K562 (cell line): Measurements from ENCODE around the gene NECAB2. TPM values are rescaled to one million over a fixed set of nuclear protein-coding genes. Genes with fewer than 3 reads are reported as not detected.

Experiments used
- ATAC-seq: fragments of 200-7000 bp; cut with Tn5 transposase; 3 replicates; pipeline ENCODE4 v1.9.1; 2020; ENCODE audit warnings: moderate library complexity
- BruUV-seq: library from RNA; stranded (reverse); fragments of 400-500 nt; replicated peaks from 2 replicates; lab custom pipeline; 2021; lab: Mats Ljungman, UMichigan
- CTCF ChIA-PET: fragments of 300-600 bp; formaldehyde crosslinking; extraction: SDS; loops from one replicate; lab custom pipeline; 2021; ENCODE audit warnings: low intra/inter-chr PET ratio; lab: Yijun Ruan, JAX
- POLR2A ChIA-PET: fragments of 300-600, 350-650 bp; sonication (Branson Sonifier 250); formaldehyde crosslinking; extraction: SDS; loops from one replicate; lab custom pipeline; 2021; ENCODE audit warnings: antibody characterized with exemption, inconsistent platforms; lab: Yijun Ruan, JAX
- DNase-seq, 4 experiments: peaks; one replicate each; pipeline versions ENCODE4 v3.0.0 to v3.0.0-alpha.2; 2011 to 2018; ENCODE audit warnings: low spot score in 3 of 4, mixed read lengths in 3 of 4; ENCODE audit errors: extremely low read depth in 1 of 4
- FAIRE-seq: peaks from 2 replicates; lab custom pipeline; 2011; peaks lifted over from hg19 to GRCh38; lab: Jason Lieb, UNC
- H2AFZ ChIP-seq: 2 replicates; pipeline ENCODE4 v1.6.0; 2011; ENCODE audit warnings: low read depth, low read length, control low read depth, inconsistent platforms
- H3K27ac ChIP-seq: fragments of 200-600 bp; 3 replicates; pipeline ENCODE4 v1.8.0; 2011; ENCODE audit warnings: low read depth, mild to moderate bottlenecking, control low read depth, inconsistent platforms, low read length, moderate library complexity, mixed read lengths; ENCODE audit errors: extremely low read depth
- H3K27me3 ChIP-seq, 2 experiments: fragments of 300-600 bp in 1 of 2; 2 replicates in 1 of 2; 3 replicates in 1 of 2; pipeline versions ENCODE4 v1.6.0 to v1.8.0; 2011; ENCODE audit warnings: inconsistent platforms in 2 of 2, low read length in 2 of 2, mild to moderate bottlenecking in 1 of 2, mixed read lengths in 1 of 2, moderate library complexity in 1 of 2; ENCODE audit not compliant: control insufficient read depth in 2 of 2, insufficient read depth in 2 of 2
- H3K36me3 ChIP-seq: fragments of 300-600 bp; 3 replicates; pipeline ENCODE4 v1.8.0; 2011; ENCODE audit warnings: mild to moderate bottlenecking, low read length, inconsistent platforms; ENCODE audit not compliant: control insufficient read depth, insufficient read depth
- H3K4me1 ChIP-seq, 2 experiments: fragments of 200-600 bp in 1 of 2; replicated peaks in 1 of 2; 2 replicates in 1 of 2; 3 replicates in 1 of 2; pipeline versions ENCODE4 v1.5.1 to v1.8.0; 2011; ENCODE audit warnings: inconsistent platforms in 2 of 2, low read length in 2 of 2, mild to moderate bottlenecking in 1 of 2, mixed read lengths in 1 of 2, moderate library complexity in 1 of 2; ENCODE audit not compliant: control insufficient read depth in 2 of 2, insufficient read depth in 2 of 2
- H3K4me2 ChIP-seq: 2 replicates; pipeline ENCODE4 v1.6.1; 2011; ENCODE audit warnings: low read length, control low read depth, inconsistent platforms, mixed read lengths; ENCODE audit not compliant: insufficient read depth
- H3K4me3 ChIP-seq: fragments of 200-600 bp; sonication (generic), shearing (Covaris generic); 2 replicates; pipeline ENCODE4 v1.5.1; 2016; ENCODE audit warnings: control low read depth, inconsistent platforms
- H3K79me2 ChIP-seq: fragments of 200-600 bp; 3 replicates; pipeline ENCODE4 v1.8.0; 2011; ENCODE audit warnings: low read length, inconsistent platforms; ENCODE audit not compliant: control insufficient read depth, insufficient read depth
- H3K9ac ChIP-seq, 2 experiments: 2 replicates each; pipeline versions ENCODE4 v1.6.0 to v1.6.1; 2011; ENCODE audit warnings: low read depth in 2 of 2, low read length in 2 of 2, control low read depth in 1 of 2, inconsistent platforms in 1 of 2, mild to moderate bottlenecking in 1 of 2, mixed read lengths in 1 of 2; ENCODE audit not compliant: insufficient read depth in 1 of 2
- H3K9me1 ChIP-seq: one replicate; pipeline ENCODE4 v1.6.0; 2011; ENCODE audit warnings: inconsistent platforms, mild to moderate bottlenecking, low read length, moderate library complexity; ENCODE audit not compliant: control insufficient read depth, insufficient read depth
- H3K9me3 ChIP-seq: replicated peaks from 2 replicates; pipeline ENCODE4 v1.5.1; 2011; ENCODE audit warnings: low read depth, low read length, inconsistent platforms; ENCODE audit not compliant: control insufficient read depth, insufficient read depth
- H4K20me1 ChIP-seq: replicated peaks from 2 replicates; pipeline ENCODE4 v1.6.1; 2011; ENCODE audit warnings: low read length, inconsistent platforms, mixed read lengths; ENCODE audit not compliant: control insufficient read depth, insufficient read depth
- DACH1 ChIP-seq: fragments of 450-650 bp; IDR thresholded peaks from 2 replicates; pipeline ENCODE4 v1.6.1; 2018; ENCODE audit not compliant: partially characterized antibody
- FOXJ3 ChIP-seq: sonication (generic); formaldehyde crosslinking; IDR thresholded peaks from 2 replicates; pipeline ENCODE4 v1.4.0; 2020; ENCODE audit warnings: mild to moderate bottlenecking, missing genetic modification reagents
- HDAC8 ChIP-seq: fragments of 450-650 bp; IDR thresholded peaks from 2 replicates; pipeline ENCODE4 v1.6.1; 2016; ENCODE audit warnings: mild to moderate bottlenecking, missing genetic modification characterization, moderate library complexity, missing compliant biosample characterization
- SPI1 ChIP-seq: IDR thresholded peaks from 2 replicates; pipeline ENCODE4 v1.6.1; 2011; ENCODE audit warnings: low read depth, low read length, control low read depth, borderline replicate concordance
- WGBS: fragments of 100-300 bp; shearing (Covaris generic); methylation state at CpG from one replicate; pipeline ENCODE4 v1.1.6; 2016; ENCODE audit warnings: low coverage, mixed read lengths; ENCODE audit not compliant: insufficient coverage; ENCODE audit errors: missing lambda C conversion rate; 5-methylcytosine and 5-hydroxymethylcytosine counted together
- in situ Hi-C: fragments of 300-500 bp; cut with MboI; formaldehyde crosslinking; loops from 4 replicates; pipeline ENCODE4 v1.15.0; 2018; ENCODE audit warnings: inconsistent platforms, mixed read lengths
- intact Hi-C: fragments of 100-400 bp; cut with micrococcal nuclease; formaldehyde crosslinking; loops from 2 replicates; pipeline ENCODE4 v1.14.2; 2022
- polyA plus RNA-seq, 8 experiments: library from polyadenylated mRNA; depleted of rRNA in 4 of 8; stranded (reverse) in 5 of 8; unstranded in 3 of 8; fragments of >200 nt; fragmentation: Nextera tagmentation in 2 of 8; fragmentation: Illumina TruSeq in 1 of 8; extraction: Ambion mirVana in 2 of 8; extraction: Trizol in 1 of 8; gene quantifications; 2 replicates each; pipeline versions ENCODE4 v1.2.1 to v1.2.3, GENCODE V29; 2011 to 2014; ENCODE audit warnings: inconsistent platforms in 1 of 8, missing spikeins in 1 of 8
- total RNA-seq, 7 experiments: library from RNA; depleted of rRNA in 6 of 7; stranded (reverse); fragments of >200 nt in 6 of 7; fragmentation: Illumina TruSeq in 2 of 7; extraction: Trizol in 2 of 7; gene quantifications; 2 replicates each; pipeline versions ENCODE4 v1.2.1 to v1.2.3, GENCODE V29; 2011 to 2021; ENCODE audit warnings: low replicate concordance in 1 of 7

The NECAB2 gene
- total and polyA plus RNA-seq, 9 of the 15 experiments (the other 6 are each of a cell fraction or from before 2014, with no cell fraction given) = 0.03 to 0.28 TPM; not detected in 7

DNA sequence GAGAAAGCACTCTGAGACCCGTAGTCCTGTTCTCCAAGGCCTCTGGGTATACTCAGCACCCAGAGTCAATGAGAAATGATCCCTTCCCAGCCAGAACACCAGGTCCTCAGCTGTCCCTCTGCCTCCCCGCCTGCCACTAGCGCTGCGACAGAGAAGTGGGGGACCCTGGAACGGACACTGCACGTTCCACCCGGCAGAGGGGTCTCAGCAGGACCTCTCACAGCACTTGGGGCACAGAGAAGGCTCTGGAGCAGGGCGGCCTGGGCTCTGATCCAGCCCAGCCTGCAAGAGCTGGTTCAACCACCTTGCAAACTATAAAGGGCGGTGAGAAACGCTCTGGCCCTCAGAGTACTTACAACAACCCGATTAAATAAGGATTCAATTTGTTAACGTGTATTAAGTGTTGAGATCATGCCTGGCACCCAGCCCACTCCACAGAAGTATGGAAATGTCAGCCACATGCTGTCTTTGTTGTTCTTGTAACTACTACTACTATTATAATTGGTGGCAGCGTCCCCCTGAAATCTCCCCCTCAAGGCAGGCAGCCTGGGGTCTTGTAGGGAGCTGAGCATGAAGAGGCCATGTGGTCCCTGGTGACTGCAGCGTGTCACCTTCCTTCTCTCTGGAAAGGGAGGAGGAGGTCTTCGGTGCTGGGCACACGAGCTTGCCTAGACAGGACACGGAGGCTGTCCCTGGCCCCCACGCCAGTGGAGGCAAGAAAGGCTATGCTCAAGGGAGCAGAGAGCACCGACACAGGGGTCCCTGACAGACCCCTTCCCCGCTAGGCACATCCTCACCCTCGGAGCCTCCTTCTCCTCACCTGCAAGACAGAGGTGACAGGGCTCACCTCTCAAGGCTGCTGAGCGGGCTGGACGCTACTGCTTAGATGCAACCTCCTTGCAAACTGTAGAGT is 12.6 kb upstream of the NECAB2 start:
- ChIA-PET POLR2A (interaction anchor here (0.6 to 4.3 kb wide), 4 partner anchors 10 to 101 kb away, joined by 3 to 22 read pairs (median 5); no protein-coding TSS in a partner anchor), CTCF (interaction anchor here (1.6 to 3.3 kb wide), 4 partner anchors 27 to 110 kb away, joined by 3 to 38 read pairs (median 20); no protein-coding TSS in a partner anchor)
- H3K36me3 ChIP-seq = peaks cover 5% of the 10 kb centered on the region; the same call in 1 of the 3 replicates
- BruUV-seq = no TSS peak
- peak overlapping the region in 1 of 2 experiments; percentile 78; a peak in 2 of 4 replicates for H3K9ac ChIP-seq
- 50% methylated on average over 21 of the region's 23 CpGs for WGBS
- TF ChIP-seq SPI1 = no peak
- TF ChIP-seq FOXJ3 (CRISPR knock-in tag) = no peak
- TF ChIP-seq HDAC8 (tag) = no peak
- TF ChIP-seq DACH1 = no peak
- DNase-seq = no peak
- peaks cover 18 to 52% of the 10 kb centered on the region in 2 experiments for H3K4me1 ChIP-seq
- intact Hi-C loops = loop anchor here (1.0 to 5.0 kb wide), 4 partner anchors 29 to 529 kb away; no protein-coding TSS in a partner anchor
- no peaks in the 10 kb centered on the region for H3K27me3 ChIP-seq
- H3K9me1 ChIP-seq = no peaks in the 10 kb centered on the region
- in situ Hi-C loops = loop anchor here (5.0 to 10.0 kb wide), 3 partner anchors 107 to 532 kb away; partner anchors contain the start of gene TAF1C
- no peak overlapping the region for H2AFZ ChIP-seq
- no peak overlapping the region for H3K4me3 ChIP-seq
- FAIRE-seq = no peak
- no peak overlapping the region for H3K4me2 ChIP-seq
- peaks cover 11% of the 10 kb centered on the region for H4K20me1 ChIP-seq
- H3K9me3 ChIP-seq = no peaks in the 10 kb centered on the region
- no peak for ATAC-seq
- no peak overlapping the region for H3K27ac ChIP-seq
- no peaks in the 10 kb centered on the region for H3K79me2 ChIP-seq
